NCI-H510A treated with DMSO at 0.1 percent for 48 hours (cell line): ENCODE data around the gene CD200R1L.

ENCODE experiments used
- DNase-seq: peaks from one replicate; lab custom pipeline; 2025; lab: John Stamatoyannopoulos, UW

CD200R1L gene

DNA sequence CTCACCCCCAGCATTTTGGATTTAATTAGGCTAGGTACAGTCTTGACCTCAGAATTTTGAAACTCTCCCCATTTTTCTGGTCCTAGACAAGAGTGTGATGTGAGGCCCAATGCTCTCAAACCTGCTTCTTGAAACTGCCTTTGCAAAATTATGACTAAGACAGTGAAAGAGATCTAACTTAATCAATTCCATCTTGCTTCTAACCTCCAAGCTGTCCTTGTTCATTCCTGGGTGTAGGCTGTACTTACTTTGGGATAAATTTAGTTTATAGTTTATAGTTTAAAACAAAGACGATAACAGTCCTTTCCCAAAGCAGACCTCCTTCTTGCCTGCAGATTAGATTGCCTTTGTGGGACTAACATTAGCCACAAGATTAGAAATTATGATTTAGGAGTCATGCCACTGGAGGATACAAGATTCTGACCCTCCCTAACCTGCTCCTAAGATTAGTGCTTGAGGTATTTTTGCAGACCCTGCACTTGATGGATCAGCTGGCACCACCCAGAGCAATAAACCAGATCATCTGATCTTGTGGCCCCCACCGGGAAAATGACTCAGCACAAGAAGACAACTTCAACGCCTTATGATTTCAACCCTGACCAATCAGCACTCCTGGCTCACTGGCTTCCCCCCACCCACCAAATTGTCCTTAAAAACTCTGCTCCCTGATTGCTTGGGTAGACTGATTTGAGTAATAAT lies 59.6 kb downstream of the CD200R1L start:
- no peak for DNase-seq

DNA sequence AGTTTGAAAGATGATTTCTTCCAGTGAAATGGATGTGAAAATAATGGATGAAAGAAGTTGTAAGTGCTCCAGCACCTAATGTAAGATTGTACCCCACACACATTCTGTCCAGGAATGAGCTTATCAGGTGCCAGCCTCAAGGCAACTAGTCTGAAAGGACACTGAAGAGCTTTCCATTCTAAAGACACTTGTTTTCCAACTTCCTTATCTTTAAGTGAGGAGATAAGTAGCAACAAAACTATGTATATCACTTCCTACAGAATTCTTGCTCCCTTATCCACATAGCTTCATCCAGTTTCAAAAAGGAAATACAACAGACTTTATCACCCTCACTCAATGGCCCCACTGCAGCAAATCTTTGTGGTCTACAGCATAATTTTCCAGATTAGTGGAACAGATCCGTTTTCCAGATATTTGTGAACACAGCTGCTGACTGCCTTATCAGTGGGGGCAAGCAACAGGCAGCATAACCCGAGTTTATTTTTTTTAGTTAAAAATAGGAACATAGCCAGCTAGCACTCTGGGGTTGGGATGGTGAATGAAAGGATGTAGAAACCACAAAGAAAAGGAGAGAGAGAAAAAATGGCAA lies 60.6 kb downstream of the CD200R1L start:
- no peak for DNase-seq

DNA sequence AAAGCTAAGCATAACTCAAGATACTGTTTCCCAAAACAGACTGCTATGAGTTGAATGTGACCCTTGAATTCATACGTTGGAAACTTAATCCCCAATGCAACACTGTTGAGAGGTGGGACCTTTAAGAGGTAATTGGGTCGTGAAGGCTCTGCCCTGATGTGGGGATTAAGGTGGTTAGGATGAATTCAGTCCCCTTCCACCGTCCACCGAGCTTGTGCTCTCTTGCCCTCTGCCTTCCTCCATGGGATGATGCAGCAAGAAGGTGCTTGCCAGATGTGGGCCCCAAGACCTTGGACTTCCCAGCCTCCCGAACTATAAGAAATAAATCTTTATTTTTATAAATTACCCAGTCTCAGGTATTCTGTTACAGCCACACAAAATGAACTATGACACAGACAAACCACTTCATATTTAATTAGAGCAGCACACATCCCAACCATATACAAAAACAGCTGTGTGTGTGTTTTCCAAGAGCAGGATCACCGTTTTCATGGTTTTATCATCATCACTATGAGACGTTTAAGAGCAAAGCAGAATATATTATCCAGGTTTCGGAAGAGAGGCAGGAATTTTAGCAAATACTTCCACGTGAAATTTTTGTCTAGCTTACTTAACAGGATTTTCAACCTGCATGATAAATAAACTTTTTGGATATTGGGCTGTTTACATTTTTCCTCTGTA lies 61.2 kb downstream of the CD200R1L start:
- DNase-seq, result no peak

DNA sequence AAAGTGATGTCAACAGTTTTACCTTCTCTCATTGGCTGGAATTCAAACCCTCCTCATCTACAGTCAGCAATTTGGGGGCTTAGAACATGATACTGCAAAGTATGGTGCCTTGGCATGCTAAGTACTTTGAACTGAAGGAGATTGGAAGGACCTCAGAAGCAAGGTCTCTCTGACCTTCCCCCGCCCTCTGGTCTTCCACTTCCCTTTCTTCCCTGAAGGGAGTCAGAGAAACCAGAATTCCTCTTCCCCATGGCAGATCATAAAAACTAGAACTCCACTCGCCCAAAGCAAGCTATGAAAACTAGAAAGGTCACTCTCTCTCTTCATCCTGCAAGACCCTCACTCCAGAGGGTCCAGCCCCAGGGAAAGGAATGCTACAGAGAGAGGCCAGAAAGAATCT lies 64.2 kb downstream of the CD200R1L start:
- no peak for DNase-seq

DNA sequence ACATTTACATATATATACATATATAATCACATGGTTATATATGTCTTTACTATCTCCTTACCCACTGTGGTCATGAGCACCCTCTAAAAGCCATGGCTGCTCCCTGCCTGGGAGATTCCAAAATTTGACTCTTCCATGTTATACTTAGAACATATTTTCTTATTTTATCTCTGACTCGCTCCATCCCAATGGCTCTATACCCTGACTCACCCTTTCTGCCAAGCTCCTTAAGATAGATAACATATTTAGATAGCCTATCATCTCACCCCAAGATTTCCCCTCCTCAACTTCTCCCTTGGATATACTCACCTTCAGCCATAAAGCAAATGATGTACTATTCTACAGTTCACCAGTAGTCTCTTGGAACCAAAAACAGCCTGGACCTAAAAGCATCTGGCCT lies 65.1 kb downstream of the CD200R1L start:
- no peak for DNase-seq

DNA sequence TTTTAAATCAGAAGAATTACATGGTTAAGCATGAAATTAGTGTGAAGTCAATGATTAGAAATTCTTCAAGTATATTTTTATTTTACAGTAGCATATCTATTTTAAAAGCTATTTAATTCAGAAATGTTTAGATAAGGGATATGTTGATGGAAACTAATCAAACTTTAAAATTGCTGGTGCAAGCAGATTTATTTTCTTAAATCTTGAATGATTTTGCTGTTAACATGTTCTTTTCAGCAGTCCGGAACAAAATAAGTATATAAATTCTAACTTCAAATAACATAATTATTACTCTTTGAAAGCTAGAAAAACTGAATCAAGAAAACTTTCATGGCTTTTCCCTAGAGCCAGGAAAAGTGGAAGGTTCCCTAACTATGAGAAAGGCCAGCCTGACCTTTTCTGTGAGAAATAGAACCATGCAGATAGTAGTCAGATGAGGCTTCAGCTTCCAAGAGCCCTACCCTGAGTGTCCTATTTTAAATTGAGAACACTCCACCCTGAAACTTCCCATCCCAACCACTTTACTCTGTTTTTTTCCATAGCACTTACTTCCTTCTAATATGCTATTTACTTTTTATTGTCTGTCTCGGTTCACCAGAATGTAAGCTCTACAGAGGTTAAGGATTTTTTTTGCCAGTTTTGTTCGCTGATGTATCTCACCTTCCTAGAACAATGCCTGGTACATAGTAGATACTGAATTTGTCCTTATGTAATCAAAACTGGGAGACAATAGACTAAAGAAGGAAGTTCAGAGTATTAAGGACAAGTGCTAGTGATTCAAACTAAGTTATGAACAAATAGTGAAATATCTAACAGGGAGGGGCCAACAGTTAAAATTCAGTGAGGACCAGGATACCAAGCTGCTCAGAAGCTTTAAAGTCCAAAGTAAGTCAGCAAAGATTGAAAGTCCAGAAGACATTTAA lies 66.8 kb downstream of the CD200R1L start:
- no peak for DNase-seq

DNA sequence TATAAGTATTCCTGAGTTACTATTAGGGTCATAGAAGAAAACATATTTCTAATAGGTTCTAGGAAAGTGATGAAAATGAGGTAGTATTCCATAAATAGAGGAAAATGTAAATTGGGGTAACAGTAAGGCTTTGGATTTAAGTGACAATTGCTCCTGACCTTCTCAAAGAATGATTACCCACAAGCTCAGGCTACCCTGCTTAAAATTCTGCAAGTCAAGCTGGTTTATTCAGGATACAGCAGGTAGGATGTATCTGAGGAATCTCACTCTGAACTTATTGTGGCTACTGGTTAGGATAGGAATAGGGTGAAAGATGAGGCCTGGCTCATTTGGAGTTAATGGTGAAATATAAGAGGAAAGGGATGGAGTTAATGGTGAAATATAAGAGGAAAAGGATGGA lies 67.7 kb downstream of the CD200R1L start:
- no peak for DNase-seq

DNA sequence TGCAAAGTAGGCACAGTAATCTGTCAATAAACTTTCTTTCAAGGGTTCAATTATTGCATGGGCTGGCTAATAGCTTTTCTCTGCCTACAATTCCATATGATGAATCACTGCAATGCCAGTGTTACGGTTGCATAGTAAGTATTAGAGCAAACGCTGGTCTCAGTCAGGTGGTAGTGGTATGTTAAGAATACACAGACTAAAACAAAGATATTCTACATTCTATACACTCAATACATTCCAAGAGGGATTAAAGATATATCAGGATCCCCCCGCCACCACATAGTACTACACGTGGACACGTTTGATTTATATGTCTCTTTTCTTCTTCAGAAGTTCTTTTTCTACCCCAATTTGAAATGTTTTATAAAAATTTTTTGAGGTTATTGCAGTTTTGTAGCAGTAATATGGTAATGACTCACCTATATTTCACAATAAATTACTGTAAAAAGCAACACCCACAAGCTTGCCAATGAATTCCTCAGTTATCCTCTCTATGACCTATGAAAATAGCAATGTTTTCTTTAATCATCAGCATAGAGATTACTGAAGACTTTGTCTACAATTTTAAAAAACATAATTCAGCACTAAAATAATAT lies 68.2 kb downstream of the CD200R1L start:
- DNase-seq, result no peak

DNA sequence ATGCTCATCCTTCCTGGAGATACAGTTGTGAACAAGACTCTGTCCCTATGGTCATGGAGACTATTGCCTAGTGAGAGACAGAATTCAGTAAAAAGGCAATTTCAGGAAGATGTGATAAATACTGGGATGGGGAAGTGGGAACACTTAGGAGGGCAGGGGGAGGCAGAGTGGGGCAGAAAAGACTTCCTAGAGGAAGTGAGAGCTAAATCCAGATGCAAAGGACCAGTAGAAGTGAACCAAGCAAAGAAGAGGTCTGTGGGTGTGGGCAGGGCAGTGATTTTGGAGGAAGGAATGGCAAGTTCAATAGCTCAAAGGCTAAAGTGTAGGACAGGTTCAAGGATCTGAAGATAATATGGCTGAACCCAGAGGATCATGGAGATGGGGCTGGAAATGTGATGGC lies 68.9 kb downstream of the CD200R1L start:
- no peak for DNase-seq

DNA sequence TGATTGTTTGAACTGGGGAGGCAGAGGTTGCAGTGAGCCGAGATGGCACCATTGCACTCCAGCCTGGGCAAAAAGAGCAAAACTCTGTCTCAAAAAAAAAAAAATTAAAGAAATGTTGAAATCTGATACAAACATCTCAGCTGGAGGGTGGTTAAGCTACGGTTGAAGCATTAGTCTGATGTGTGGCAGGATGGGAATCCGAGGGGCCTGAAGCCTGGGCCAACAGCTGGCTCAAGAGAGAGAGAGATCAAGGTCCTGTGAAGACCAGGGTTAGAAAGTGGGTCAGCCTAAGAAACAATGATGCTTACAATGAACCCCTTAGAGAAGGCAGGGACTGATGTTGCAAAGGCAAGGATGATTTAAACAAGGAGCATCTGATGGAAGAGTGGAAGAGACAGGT lies 69.8 kb downstream of the CD200R1L start:
- no peak for DNase-seq

DNA sequence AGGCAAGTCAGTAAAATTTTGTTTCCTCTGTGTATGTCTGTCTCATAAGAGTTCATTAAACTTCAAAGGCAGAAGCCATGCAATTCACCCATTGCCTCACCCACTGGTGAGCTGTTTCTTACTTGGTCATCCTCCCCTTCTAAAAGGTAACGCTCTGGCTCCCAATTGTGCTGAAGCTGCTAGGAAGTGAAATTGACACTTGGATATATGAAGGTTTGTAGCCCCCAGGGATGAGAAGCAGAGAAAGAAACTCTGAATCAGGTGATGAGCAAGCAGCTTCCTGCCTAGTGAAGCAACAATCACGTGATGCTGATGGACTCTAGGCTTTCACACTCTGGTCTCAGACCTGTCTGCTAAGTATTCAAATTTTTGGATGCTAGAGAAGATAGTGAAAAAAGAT lies 70.7 kb downstream of the CD200R1L start:
- DNase-seq, result no peak

DNA sequence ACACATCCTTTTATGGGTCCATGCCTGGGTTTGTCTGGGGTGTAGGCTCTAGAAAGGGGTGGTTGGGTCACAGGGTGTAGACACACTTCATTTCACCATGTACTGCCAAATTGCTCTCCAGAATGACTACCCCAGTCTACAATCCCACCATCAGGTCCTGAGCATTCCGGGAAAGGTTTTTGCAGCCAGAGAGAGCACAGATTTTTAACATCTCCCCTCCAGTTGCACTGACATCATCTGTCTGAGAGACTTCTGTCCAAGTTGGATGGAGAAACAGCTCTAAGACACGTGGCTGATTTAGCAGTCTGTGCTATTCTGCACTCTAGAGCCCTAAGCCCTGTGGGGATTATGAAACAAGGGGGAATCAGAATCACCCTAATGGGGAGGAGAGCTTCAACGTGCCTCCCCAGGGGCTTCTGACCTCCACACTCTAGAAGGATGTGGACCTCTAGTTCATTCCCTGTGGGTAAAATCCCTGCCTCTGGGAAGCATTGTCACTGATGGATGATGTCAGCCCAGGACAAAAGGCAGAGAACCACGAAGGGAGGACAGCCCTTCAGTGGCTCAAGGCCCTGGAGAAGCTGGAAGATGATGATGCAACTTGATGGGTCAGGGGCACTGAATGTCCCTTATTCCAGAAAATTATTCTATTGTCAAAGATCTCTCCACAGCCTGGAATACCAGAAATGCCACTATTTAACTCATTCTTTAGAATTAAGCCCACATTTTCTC lies 71.5 kb downstream of the CD200R1L start:
- no peak for DNase-seq

DNA sequence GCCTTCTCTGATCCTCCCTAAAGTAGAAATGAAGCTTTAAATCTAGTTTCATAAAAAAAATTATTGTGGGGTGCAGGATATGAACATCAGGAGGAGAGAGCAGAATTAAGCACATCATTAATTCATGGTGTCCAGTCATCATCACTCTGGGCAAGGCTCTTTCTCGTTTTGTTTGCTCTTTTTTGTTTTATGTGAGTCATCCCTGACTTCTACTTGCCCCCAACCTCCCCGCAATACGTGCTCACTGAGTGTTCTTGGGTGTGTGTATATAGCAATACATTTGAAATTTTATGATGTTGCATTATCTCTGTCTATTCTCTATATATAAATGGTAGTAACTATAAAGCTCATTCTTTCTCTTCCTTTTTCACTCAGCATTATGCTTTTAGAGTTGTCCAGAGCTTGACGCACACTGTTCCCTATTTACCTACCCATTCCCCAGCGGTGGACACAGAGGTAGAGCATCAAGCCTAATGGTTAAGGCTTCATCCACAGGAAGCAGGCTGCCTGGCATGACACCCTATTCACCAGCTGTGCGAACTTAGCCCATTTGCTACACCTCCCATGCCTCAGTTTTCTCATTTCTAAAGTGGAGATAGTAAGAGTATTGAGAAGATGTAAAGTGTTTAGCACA lies 72.3 kb downstream of the CD200R1L start:
- DNase-seq, result no peak

DNA sequence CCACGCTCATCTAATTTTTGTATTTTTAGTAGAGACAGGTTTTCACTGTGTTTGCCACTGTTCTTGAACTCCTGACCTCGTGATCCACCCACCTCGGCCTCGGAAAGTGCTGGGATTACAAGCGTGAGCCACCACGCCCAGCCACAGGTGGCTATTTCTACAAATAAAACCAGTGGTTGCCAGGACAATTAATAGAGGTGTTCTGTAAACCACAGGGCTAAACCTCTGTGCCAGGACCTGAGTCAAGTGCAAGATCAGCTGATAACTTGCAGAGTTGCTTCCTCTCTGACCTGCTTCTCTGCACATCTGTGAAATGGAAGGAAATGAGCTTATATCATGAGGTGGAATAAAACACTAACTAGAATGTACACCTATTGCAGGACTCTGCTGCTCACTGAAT lies 72.8 kb downstream of the CD200R1L start:
- no peak for DNase-seq

DNA sequence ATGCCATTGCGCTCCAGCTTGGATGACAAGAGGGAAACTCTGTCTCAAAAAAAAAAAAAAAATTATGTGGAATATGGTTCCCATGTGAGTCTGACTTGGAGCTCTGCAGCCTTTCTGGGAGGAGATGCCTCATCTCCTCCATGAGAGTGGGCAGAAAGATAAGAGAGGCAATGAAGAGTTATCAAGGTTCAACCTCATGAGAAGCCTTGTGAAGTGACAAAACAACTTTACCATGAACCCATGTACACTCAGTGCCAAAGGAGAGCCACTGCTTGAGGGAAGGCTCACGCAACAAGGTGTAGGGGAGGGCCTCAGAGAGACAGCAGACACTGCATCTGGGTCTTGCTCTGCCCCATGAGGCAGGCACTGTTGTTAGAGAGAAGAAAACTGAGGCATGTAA lies 75.7 kb downstream of the CD200R1L start:
- no peak for DNase-seq

DNA sequence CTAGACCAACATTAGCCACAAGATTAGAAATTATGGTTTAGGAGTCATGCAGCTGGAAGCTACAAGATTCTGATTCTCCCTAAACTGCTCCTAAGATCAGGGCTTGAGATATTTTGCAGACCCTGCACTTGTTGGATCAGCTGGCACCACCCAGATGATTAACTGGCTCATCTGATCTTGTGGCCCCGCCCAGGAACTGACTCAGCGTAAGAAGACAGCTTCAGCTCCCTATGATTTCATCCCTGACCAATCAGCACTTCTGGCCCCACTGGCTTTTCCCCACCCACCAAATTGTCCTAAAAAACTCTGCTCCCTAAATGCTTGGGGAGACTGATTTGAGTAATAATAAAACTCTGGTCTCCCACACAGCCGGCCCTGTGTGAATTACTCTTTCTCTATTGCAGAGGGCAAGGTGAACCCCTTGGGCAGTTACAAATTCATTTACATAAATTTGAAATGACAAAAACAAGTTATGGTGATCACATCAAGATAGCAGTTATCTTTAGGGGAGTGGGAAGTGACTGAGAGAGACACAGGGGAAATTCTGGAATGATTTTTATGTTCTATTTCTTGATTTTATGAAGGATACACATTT lies 76.5 kb downstream of the CD200R1L start:
- no peak for DNase-seq

DNA sequence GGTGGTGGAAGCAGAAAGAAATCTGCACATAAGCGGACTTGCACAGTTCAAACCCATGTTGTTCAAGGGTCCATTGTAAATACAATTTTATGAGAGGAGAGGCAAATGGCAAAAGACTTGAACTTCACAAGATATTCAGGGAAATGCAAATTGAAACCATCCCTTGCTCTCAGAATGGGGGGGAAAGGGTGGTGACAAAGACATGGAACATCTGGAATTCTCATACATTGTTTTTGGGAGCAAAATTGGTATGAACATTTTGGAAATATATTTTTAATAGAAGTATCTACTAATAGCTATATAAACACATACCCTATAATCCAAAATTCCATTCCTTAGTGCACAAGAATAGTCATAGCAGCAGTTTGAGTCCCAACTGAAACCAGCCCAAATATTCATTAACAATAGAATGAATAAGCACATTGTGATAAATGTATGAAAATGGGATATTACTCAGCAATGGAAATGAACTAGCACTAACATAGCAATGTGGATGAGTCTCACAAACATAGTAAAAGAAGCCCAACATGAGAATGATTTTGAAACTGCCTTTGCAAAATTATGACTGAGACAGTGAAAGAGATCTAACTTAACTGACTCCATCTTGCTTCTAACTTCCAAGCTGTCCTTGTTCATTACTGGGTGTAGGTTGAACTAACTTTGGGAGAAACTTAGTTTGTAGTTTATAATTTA lies 77.2 kb downstream of the CD200R1L start:
- no peak for DNase-seq

DNA sequence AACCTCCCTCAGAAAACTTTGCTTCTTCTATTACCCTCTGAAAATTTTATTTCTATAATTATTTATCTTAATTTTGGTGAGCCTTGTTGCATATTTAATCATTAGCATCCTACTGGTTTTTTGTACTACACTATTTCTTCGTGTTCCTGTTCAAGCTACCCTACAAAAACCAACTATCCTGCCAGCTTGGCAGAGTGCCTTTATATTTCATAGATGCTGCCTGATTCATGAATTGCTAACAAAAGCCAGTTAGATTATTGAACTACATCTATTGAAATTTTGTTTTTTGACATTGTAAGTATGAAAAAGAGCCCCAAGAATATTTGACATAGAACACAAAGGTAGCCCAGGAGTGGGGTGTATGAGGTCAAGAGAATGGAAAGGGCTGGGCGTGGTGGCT lies 78.9 kb downstream of the CD200R1L start:
- DNase-seq, result no peak

DNA sequence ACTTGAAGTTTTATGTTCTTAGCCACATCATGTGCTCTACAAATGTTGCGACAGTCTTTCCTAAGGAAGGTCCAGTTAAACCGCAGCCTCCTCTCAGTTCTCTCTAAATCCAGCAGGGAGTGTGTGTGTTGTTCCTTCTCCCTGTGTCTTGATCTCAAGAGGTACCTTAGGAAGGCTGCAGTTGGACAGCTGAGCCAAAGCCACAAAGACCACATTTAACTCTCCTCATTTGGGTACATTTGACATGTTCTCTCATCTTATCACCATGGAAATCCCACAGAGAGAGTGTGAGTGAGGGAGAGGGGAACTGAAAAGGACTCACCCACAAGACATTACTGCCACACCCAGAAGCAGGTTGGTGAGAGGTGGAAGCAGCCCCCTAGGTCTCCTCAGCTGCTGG lies 79.5 kb downstream of the CD200R1L start:
- DNase-seq, result no peak
